Measurements from ENCODE around the gene FSIP2. TPM values are rescaled to one million over a fixed set of nuclear protein-coding genes. Genes with fewer than 3 reads are reported as not detected.

FSIP2 gene
- total and polyA plus RNA-seq, 2 donors (not counting 3 experiments of a cell fraction or from before 2014, with no cell fraction given), result 0.04 to 0.24 TPM

DNA sequence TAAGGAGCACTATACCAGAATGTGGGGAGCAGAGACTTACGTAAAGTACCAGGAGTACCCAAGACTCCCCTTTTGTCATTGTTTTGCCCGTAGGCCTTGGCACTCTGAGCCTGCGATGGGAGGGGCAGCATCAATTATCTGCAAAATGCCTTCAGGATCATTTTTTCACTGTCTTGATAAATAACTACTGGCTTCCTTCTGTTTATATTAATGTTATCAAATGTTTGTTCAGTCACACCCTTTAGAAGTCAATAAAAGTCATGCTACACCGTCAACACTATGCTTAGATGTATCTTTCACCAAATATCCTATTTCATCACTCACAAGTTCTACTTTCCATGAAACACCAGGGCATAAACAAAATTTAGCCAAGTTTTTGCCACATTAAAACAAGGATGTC lies 116.3 kb downstream of the FSIP2 start:
- no peaks in the 10 kb centered on the region for H3K9me1 ChIP-seq (replicated peaks; ENCODE audit: control insufficient read depth, extremely low read depth, insufficient read depth, low read length)
- H3K36me3 ChIP-seq (ENCODE audit: control insufficient read depth in 2 of 2, extremely low read depth in 1 of 2, insufficient read depth in 2 of 2, low read length in 2 of 2), result no peaks in the 10 kb centered on the region
- H3K27ac ChIP-seq (ENCODE audit: insufficient read depth, low read depth, low read length), result no peak overlapping the region
- H3K4me1 ChIP-seq (ENCODE audit: control insufficient read depth, extremely low read depth, insufficient read depth, low read length), result no peaks in the 10 kb centered on the region
- H3K9ac ChIP-seq (replicated peaks; ENCODE audit: extremely low read depth, insufficient read depth, low read length), result no peak overlapping the region
- BruUV-seq (replicated peaks), result no TSS peak
- H3K9me3 ChIP-seq (replicated peaks; ENCODE audit: control insufficient read depth, insufficient read depth, low read length), result no peaks in the 10 kb centered on the region
- CTCF ChIA-PET, result no interaction called here
- H3K27me3 ChIP-seq (ENCODE audit: control insufficient read depth in 2 of 2, insufficient read depth in 2 of 2, low read length in 2 of 2), result no peaks in the 10 kb centered on the region
- H2AFZ ChIP-seq (ENCODE audit: low read depth, low read length), result no peak overlapping the region
- H3K4me2 ChIP-seq (ENCODE audit: insufficient read depth, low read length), result no peak overlapping the region
- H3K4me3 ChIP-seq (replicated peaks in 1 of 3; ENCODE audit: insufficient read depth in 1 of 3, low read depth in 1 of 3, low read length in 3 of 3), result no peak overlapping the region
- TF ChIP-seq EZH2 (IDR thresholded peaks at IDR 0.05; ENCODE audit: borderline replicate concordance, low read depth, low read length, severe bottlenecking), result no peak
- intact Hi-C loops (cut with micrococcal nuclease) (no loop called here), dilution Hi-C loops (cut with MboI; ENCODE audit: extremely low pct_ligation_motif_present, low sequenced_read_pairs) (no loop called here)
- POLR2A ChIA-PET, result no interaction called here
- DNase-seq (ENCODE audit: low read depth, low spot score) (no peak), FAIRE-seq (no peak)
- H3K79me2 ChIP-seq (ENCODE audit: control insufficient read depth, insufficient read depth, low read length), result no peaks in the 10 kb centered on the region
- H4K20me1 ChIP-seq (replicated peaks; ENCODE audit: control insufficient read depth, extremely low read depth, insufficient read depth, low read length), result no peaks in the 10 kb centered on the region

DNA sequence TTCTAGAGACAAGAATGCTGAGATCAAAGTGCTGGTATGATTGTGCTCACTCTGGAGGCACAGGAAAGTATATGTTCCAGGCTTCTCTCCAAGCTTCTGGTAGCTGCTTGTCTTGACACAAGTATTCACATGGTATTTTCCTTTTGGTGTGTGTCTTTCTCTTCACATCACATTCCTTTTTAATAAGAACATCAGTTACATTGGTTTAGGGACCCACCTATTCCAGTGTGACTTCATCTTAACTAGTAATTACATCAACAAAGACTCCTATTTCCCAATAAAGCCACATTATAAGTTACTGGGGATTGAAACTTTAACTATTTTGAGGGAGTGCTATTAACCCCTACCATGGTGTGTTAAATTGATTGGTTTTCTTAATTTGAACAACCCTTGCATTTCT lies 119.1 kb downstream of the FSIP2 start:
- H3K79me2 ChIP-seq (ENCODE audit: control insufficient read depth, insufficient read depth, low read length), result no peaks in the 10 kb centered on the region
- no peaks in the 10 kb centered on the region for H3K9me3 ChIP-seq (replicated peaks; ENCODE audit: control insufficient read depth, insufficient read depth, low read length)
- TF ChIP-seq, protein P1, sequence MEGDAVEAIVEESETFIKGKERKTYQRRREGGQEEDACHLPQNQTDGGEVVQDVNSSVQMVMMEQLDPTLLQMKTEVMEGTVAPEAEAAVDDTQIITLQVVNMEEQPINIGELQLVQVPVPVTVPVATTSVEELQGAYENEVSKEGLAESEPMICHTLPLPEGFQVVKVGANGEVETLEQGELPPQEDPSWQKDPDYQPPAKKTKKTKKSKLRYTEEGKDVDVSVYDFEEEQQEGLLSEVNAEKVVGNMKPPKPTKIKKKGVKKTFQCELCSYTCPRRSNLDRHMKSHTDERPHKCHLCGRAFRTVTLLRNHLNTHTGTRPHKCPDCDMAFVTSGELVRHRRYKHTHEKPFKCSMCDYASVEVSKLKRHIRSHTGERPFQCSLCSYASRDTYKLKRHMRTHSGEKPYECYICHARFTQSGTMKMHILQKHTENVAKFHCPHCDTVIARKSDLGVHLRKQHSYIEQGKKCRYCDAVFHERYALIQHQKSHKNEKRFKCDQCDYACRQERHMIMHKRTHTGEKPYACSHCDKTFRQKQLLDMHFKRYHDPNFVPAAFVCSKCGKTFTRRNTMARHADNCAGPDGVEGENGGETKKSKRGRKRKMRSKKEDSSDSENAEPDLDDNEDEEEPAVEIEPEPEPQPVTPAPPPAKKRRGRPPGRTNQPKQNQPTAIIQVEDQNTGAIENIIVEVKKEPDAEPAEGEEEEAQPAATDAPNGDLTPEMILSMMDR (IDR thresholded peaks at IDR 0.05; ENCODE audit: extremely low read depth in 1 of 2, insufficient read depth in 1 of 2, low read depth in 1 of 2, low read length in 2 of 2), result no peak
- no peak for TF ChIP-seq JUN (IDR thresholded peaks at IDR 0.05; ENCODE audit: borderline replicate concordance, insufficient read depth, insufficient read length, low read depth)
- no peak for TF ChIP-seq MYC (IDR thresholded peaks at IDR 0.05; ENCODE audit: low read depth, low read length)
- TF ChIP-seq FOS (IDR thresholded peaks at IDR 0.05; ENCODE audit: borderline replicate concordance, insufficient read depth, low read length), result no peak
- no peak for TF ChIP-seq POLR2AphosphoS5 (IDR thresholded peaks at IDR 0.05; ENCODE audit: insufficient read depth, low read depth, low read length)
- TF ChIP-seq, protein P2, sequence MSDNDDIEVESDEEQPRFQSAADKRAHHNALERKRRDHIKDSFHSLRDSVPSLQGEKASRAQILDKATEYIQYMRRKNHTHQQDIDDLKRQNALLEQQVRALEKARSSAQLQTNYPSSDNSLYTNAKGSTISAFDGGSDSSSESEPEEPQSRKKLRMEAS (IDR thresholded peaks at IDR 0.05; ENCODE audit: insufficient read depth, insufficient read length), result no peak
- TF ChIP-seq POLR2A (IDR thresholded peaks at IDR 0.05; ENCODE audit: low read depth, low read length), result no peak
- TF ChIP-seq EZH2 (IDR thresholded peaks at IDR 0.05; ENCODE audit: borderline replicate concordance, low read depth, low read length, severe bottlenecking), result no peak
- TF ChIP-seq GATA2 (IDR thresholded peaks at IDR 0.05; ENCODE audit: insufficient read depth, insufficient read length, low read depth, low read length), result no peak
- H3K4me3 ChIP-seq (replicated peaks in 1 of 3; ENCODE audit: insufficient read depth in 1 of 3, low read depth in 1 of 3, low read length in 3 of 3), result no peak overlapping the region
- POLR2A ChIA-PET, result no interaction called here
- dilution Hi-C loops (cut with MboI; ENCODE audit: extremely low pct_ligation_motif_present, low sequenced_read_pairs) (no loop called here), intact Hi-C loops (cut with micrococcal nuclease) (no loop called here)
- no peaks in the 10 kb centered on the region for H3K4me1 ChIP-seq (ENCODE audit: control insufficient read depth, extremely low read depth, insufficient read depth, low read length)
- H3K9ac ChIP-seq (replicated peaks; ENCODE audit: extremely low read depth, insufficient read depth, low read length), result no peak overlapping the region
- BruUV-seq (replicated peaks), result no TSS peak
- H3K4me2 ChIP-seq (ENCODE audit: insufficient read depth, low read length), result no peak overlapping the region
- no peaks in the 10 kb centered on the region for H3K36me3 ChIP-seq (ENCODE audit: control insufficient read depth in 2 of 2, extremely low read depth in 1 of 2, insufficient read depth in 2 of 2, low read length in 2 of 2)
- no peaks in the 10 kb centered on the region for H3K9me1 ChIP-seq (replicated peaks; ENCODE audit: control insufficient read depth, extremely low read depth, insufficient read depth, low read length)
- DNase-seq (ENCODE audit: low read depth, low spot score) (no peak), FAIRE-seq (peak; percentile 53)
- H3K27ac ChIP-seq (ENCODE audit: insufficient read depth, low read depth, low read length), result no peak overlapping the region
- CTCF ChIA-PET, result interaction anchor here (0.5 to 1.6 kb wide), 2 partner anchors 16 to 296 kb away, joined by 3 to 5 read pairs; no protein-coding TSS in a partner anchor
- no peaks in the 10 kb centered on the region for H4K20me1 ChIP-seq (replicated peaks; ENCODE audit: control insufficient read depth, extremely low read depth, insufficient read depth, low read length)
- no peak overlapping the region for H2AFZ ChIP-seq (ENCODE audit: low read depth, low read length)
- no peaks in the 10 kb centered on the region for H3K27me3 ChIP-seq (ENCODE audit: control insufficient read depth in 2 of 2, insufficient read depth in 2 of 2, low read length in 2 of 2)

All from endothelial cell of umbilical vein (primary cell).